Pons (tissue), 1 donor: ENCODE measurements around the gene PLEKHA3.

Experiments used
- DNase-seq: peaks from one replicate; pipeline ENCODE4 v3.0.0-alpha.2; 2016; ENCODE audit warnings: low spot score

Gene PLEKHA3

GRCh38 chr2:178479275-178479616, 1.0 kb upstream of the PLEKHA3 start:
- no peak for DNase-seq

GRCh38 chr2:178479758-178480226, 465 bp upstream of the PLEKHA3 start:
- no peak for DNase-seq

- no peak for DNase-seq
Observed at GRCh38 chr2:178482437-178482836, 2.2 kb downstream of the PLEKHA3 start.

- DNase-seq, result peak; percentile 50
Observed at GRCh38 chr2:178484245-178485041, 4.2 kb downstream of the PLEKHA3 start.

GRCh38 chr2:178485356-178485755, 5.1 kb downstream of the PLEKHA3 start:
- DNase-seq, result no peak

GRCh38 chr2:178491612-178492011, 11.4 kb downstream of the PLEKHA3 start:
- DNase-seq, result no peak

- DNase-seq, result no peak
Observed at GRCh38 chr2:178496049-178496448, 15.8 kb downstream of the PLEKHA3 start.

- no peak for DNase-seq
Observed at GRCh38 chr2:178498137-178498536, 17.9 kb downstream of the PLEKHA3 start.

GRCh38 chr2:178499640-178500039, 19.4 kb downstream of the PLEKHA3 start:
- no peak for DNase-seq

GRCh38 chr2:178502751-178503150, 22.5 kb downstream of the PLEKHA3 start:
- DNase-seq, result no peak

GRCh38 chr2:178506101-178506500, 25.8 kb downstream of the PLEKHA3 start:
- no peak for DNase-seq

GRCh38 chr2:178506524-178506923, 26.3 kb downstream of the PLEKHA3 start:
- DNase-seq, result no peak

GRCh38 chr2:178506949-178507348, 26.7 kb downstream of the PLEKHA3 start:
- DNase-seq, result no peak

GRCh38 chr2:178508646-178509045, 28.4 kb downstream of the PLEKHA3 start:
- DNase-seq, result no peak

- no peak for DNase-seq
Observed at GRCh38 chr2:178510384-178510783, 30.1 kb downstream of the PLEKHA3 start.

- no peak for DNase-seq
Observed at GRCh38 chr2:178512484-178512883, 32.2 kb downstream of the PLEKHA3 start.

GRCh38 chr2:178513876-178514275, 33.6 kb downstream of the PLEKHA3 start:
- no peak for DNase-seq

- no peak for DNase-seq
Observed at GRCh38 chr2:178514664-178515063, 34.4 kb downstream of the PLEKHA3 start.

- no peak for DNase-seq
Observed at GRCh38 chr2:178517496-178517895, 37.2 kb downstream of the PLEKHA3 start.

- no peak for DNase-seq
Observed at GRCh38 chr2:178521304-178522150, 41.3 kb downstream of the PLEKHA3 start.

- DNase-seq, result peak; percentile 81
Observed at GRCh38 chr2:178522950-178523595, 42.8 kb downstream of the PLEKHA3 start.

GRCh38 chr2:178523596-178524134, 43.4 kb downstream of the PLEKHA3 start:
- peak; percentile 17 for DNase-seq
